Fibroblast of lung (primary cell): Measurements from ENCODE around the gene CERS2.

Experiments used
- EZH2 ChIP-seq: IDR thresholded peaks from 2 replicates; pipeline ENCODE4 v1.5.1; 2012; ENCODE audit warnings: low read length, control low read depth, mild to moderate bottlenecking; ENCODE audit errors: missing control alignments
- TF ChIP-seq, protein P1 (sequence below), 2 donors: IDR thresholded peaks in 1 of 2; conservative IDR thresholded peaks in 1 of 2; 1 replicate in 1 of 2; 2 replicates in 1 of 2; pipeline ENCODE4 v1.5.1; 2011 to 2012; ENCODE audit warnings: low read length in 2 of 2, control low read depth in 1 of 2, inconsistent platforms in 1 of 2, low read depth in 1 of 2, mild to moderate bottlenecking in 1 of 2

DNA sequence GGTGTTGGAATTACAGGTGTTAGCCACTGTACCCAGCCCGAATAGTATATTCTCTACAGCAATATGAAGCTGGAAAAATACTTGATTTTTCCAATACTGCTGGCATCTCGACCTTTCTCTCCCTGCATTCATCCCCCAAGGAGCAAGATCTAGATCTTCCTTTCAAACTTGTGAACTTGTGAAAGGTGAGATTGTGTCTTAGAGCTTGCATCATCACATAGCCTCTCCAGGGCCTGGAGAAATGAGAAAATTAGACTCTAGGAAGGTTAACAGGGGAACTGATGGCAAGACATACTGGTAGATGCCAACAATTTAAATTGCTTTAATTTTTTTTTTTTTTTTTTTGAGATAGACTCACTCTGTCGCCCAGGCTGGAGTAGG, 35.7 kb upstream of the CERS2 start:
- TF ChIP-seq, protein P1, sequence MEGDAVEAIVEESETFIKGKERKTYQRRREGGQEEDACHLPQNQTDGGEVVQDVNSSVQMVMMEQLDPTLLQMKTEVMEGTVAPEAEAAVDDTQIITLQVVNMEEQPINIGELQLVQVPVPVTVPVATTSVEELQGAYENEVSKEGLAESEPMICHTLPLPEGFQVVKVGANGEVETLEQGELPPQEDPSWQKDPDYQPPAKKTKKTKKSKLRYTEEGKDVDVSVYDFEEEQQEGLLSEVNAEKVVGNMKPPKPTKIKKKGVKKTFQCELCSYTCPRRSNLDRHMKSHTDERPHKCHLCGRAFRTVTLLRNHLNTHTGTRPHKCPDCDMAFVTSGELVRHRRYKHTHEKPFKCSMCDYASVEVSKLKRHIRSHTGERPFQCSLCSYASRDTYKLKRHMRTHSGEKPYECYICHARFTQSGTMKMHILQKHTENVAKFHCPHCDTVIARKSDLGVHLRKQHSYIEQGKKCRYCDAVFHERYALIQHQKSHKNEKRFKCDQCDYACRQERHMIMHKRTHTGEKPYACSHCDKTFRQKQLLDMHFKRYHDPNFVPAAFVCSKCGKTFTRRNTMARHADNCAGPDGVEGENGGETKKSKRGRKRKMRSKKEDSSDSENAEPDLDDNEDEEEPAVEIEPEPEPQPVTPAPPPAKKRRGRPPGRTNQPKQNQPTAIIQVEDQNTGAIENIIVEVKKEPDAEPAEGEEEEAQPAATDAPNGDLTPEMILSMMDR (conservative IDR thresholded peaks at IDR 0.05 in 1 of 2, IDR thresholded peaks at IDR 0.05 in 1 of 2; ENCODE audit: low read depth in 1 of 2, low read length in 2 of 2): no peak
- TF ChIP-seq EZH2: no peak
